RWPE1 (cell line): ENCODE results near the gene MADD.

Experiments
- CTCF ChIA-PET: fragments of 350-600 bp; sonication (Branson Sonifier 250); formaldehyde crosslinking; extraction: SDS; loops from one replicate; lab custom pipeline; 2021; lab: Yijun Ruan, JAX
- POLR2A ChIA-PET: fragments of 400-600 bp; formaldehyde crosslinking; extraction: SDS; loops from one replicate; lab custom pipeline; 2020; ENCODE audit warnings: antibody characterized with exemption; ENCODE audit not compliant: low non-redundant PET; lab: Yijun Ruan, JAX
- DNase-seq: peaks from one replicate; pipeline ENCODE4 v3.0.0; 2012; ENCODE audit warnings: low spot score
- H3K27ac ChIP-seq: fragments of 450-650 bp; 2 replicates; pipeline ENCODE4 v1.5.1; 2017
- CTCF ChIP-seq: fragments of 450-650 bp; conservative IDR thresholded peaks from 2 replicates; pipeline ENCODE4 v1.5.1; 2017; ENCODE audit warnings: low read depth, mild to moderate bottlenecking

MADD gene

GRCh38 chr11:47248664-47249377, 21.1 kb upstream of the MADD start, which contains the start of gene ACP2:
TSS of gene ACP2 (minus strand) at chr11:47248814. CDS start at chr11:47248789, 25 bp downstream.
- DNase-seq = peak; percentile 83
- TF ChIP-seq CTCF = peak; percentile 39
- CTCF ChIA-PET = interaction anchor here (0.7 to 2.5 kb wide), 5 partner anchors 9 to 31 kb away, joined by 3 to 9 read pairs (median 6); partner anchors contain the start of gene NR1H3

GRCh38 chr11:47249378-47249715, 20.6 kb upstream of the MADD start:
- POLR2A ChIA-PET = interaction anchor here (0.9 kb wide), 1 partner anchor 15 kb away, joined by 4 read pairs; no protein-coding TSS in a partner anchor
- TF ChIP-seq CTCF = no peak
- H3K27ac ChIP-seq = peak overlapping the region; percentile 80
- CTCF ChIA-PET = interaction anchor here (1.0 to 2.5 kb wide), 2 partner anchors 10 to 12 kb away, joined by 3 to 7 read pairs; no protein-coding TSS in a partner anchor
- DNase-seq = no peak

More at GRCh38 chr11:47248664-47249377, 21.1 kb upstream of the MADD start, which contains the start of gene ACP2:
- POLR2A ChIA-PET = interaction anchor here (0.5 to 0.9 kb wide), 2 partner anchors 9 to 15 kb away, joined by 3 to 4 read pairs; partner anchors contain the start of gene NR1H3
- H3K27ac ChIP-seq = peak within 1 kb of the TSS; percentile 80

- H3K27ac ChIP-seq = no peak overlapping the region
- ChIA-PET CTCF (no interaction called here), POLR2A (interaction anchor here (0.6 to 1.3 kb wide), 2 partner anchors 10 to 109 kb away, joined by 4 to 12 read pairs; no protein-coding TSS in a partner anchor)
- no peak for DNase-seq
- TF ChIP-seq CTCF = no peak
Measured at GRCh38 chr11:47251751-47252150, 18.2 kb upstream of the MADD start.

- POLR2A ChIA-PET = no interaction called here
- no peak for TF ChIP-seq CTCF
- CTCF ChIA-PET = no interaction called here
- DNase-seq = no peak
- peak overlapping the region; percentile 51 for H3K27ac ChIP-seq
Measured at GRCh38 chr11:47253660-47254059, 16.3 kb upstream of the MADD start.

- DNase-seq = no peak
- POLR2A ChIA-PET = no interaction called here
- no peak for TF ChIP-seq CTCF
- H3K27ac ChIP-seq = peak overlapping the region; percentile 51
- CTCF ChIA-PET = no interaction called here
Measured at GRCh38 chr11:47254386-47254785, 15.5 kb upstream of the MADD start.

- POLR2A ChIA-PET = interaction anchor here (0.7 kb wide), 1 partner anchor 14 kb away, joined by 4 read pairs; no protein-coding TSS in a partner anchor
- CTCF ChIA-PET = no interaction called here
- TF ChIP-seq CTCF = no peak
- no peak overlapping the region; the same call in 1 of the 2 replicates for H3K27ac ChIP-seq
- no peak for DNase-seq
Measured at GRCh38 chr11:47256374-47256773, 13.6 kb upstream of the MADD start.
